Activated CD8-positive, alpha-beta T cell treated with anti-CD3 and anti-CD28 coated beads for 36 hours (primary cell): ENCODE data around the gene OR9A2. TPM values are rescaled to one million over a fixed set of nuclear protein-coding genes. Genes with fewer than 3 reads are reported as not detected.

Experiments used
- ATAC-seq: fragments of 200-7000 bp; cut with Tn5 transposase; one replicate; pipeline ENCODE4 v1.10.0; 2021; ENCODE audit warnings: mild to moderate bottlenecking, moderate library complexity
- CTCF ChIA-PET: fragments of 350-600 bp; sonication (Branson Sonifier 250); formaldehyde crosslinking; loops from one replicate; lab custom pipeline; 2021; ENCODE audit warnings: antibody characterized with exemption; lab: Charles Lee
- POLR2A ChIA-PET: fragments of 350-600 bp; sonication (Branson Sonifier 250); formaldehyde crosslinking; loops from one replicate; lab custom pipeline; 2021; ENCODE audit warnings: antibody characterized with exemption; lab: Charles Lee
- DNase-seq: peaks from one replicate; pipeline ENCODE4 v3.0.0-alpha.2; 2020
- H3K27ac Mint-ChIP-seq: one replicate; pipeline ENCODE4 v1.8.0; 2021; ENCODE audit warnings: mild to moderate bottlenecking, mixed read lengths
- H3K27me3 Mint-ChIP-seq: one replicate; pipeline ENCODE4 v1.8.0; 2021; ENCODE audit warnings: mixed read lengths
- H3K36me3 Mint-ChIP-seq: one replicate; pipeline ENCODE4 v1.8.0; 2021; ENCODE audit warnings: low read depth, mixed read lengths
- H3K4me1 Mint-ChIP-seq: one replicate; pipeline ENCODE4 v1.8.0; 2021; ENCODE audit warnings: low read depth, mixed read lengths
- H3K4me3 Mint-ChIP-seq: one replicate; pipeline ENCODE4 v1.8.0; 2021; ENCODE audit warnings: mild to moderate bottlenecking, moderate library complexity, mixed read lengths
- H3K9me3 Mint-ChIP-seq: one replicate; pipeline ENCODE4 v1.8.0; 2021; ENCODE audit warnings: mixed read lengths
- intact Hi-C: fragments of 100-400 bp; cut with micrococcal nuclease; formaldehyde crosslinking; loops from one replicate; pipeline ENCODE4 v1.10.0; 2022
- total RNA-seq, 2 experiments: library from RNA; stranded (reverse); gene quantifications; one replicate each; pipeline ENCODE4 v1.2.3, GENCODE V29; 2021
- TF ChIP-seq, protein P1 (sequence below): fragments of 200-600 bp; IDR thresholded peaks from one replicate; pipeline ENCODE4 v1.8.0; 2022; ENCODE audit warnings: antibody characterized with exemption, mild to moderate bottlenecking

The OR9A2 gene
- total RNA-seq, 2 experiments from 2014 or later = not detected

DNA sequence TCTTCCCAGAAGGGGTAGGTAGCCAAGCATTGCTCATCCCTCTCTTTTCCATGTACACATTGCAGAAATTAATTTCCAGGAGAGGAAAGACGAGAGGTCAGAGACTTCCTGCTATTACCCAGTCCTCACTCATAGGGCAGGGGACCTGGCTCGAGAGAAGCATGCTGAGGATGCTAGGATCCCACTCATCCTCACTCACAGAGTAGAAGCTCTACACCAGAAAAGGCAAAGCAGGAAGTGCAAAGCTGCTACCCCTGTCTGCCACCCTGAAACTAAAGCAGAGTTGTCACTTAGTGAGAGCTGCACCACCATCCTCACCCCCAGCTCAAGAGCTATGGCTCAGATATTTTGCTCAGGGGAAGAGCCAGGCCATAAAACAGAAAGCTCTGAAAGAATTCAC, 9.9 kb downstream of the OR9A2 start:
- H3K4me1 Mint-ChIP-seq = peaks cover 2% of the 10 kb centered on the region
- no peak overlapping the region for H3K27ac Mint-ChIP-seq
- no peak overlapping the region for H3K4me3 Mint-ChIP-seq
- no peaks in the 10 kb centered on the region for H3K9me3 Mint-ChIP-seq
- ChIA-PET CTCF (interaction anchor here (1.1 to 5.0 kb wide), 5 partner anchors 10 to 316 kb away, joined by 3 to 40 read pairs (median 27); partner anchors contain the start of gene TAS2R40), POLR2A (no interaction called here)
- intact Hi-C loops = no loop called here
- TF ChIP-seq, protein P1, sequence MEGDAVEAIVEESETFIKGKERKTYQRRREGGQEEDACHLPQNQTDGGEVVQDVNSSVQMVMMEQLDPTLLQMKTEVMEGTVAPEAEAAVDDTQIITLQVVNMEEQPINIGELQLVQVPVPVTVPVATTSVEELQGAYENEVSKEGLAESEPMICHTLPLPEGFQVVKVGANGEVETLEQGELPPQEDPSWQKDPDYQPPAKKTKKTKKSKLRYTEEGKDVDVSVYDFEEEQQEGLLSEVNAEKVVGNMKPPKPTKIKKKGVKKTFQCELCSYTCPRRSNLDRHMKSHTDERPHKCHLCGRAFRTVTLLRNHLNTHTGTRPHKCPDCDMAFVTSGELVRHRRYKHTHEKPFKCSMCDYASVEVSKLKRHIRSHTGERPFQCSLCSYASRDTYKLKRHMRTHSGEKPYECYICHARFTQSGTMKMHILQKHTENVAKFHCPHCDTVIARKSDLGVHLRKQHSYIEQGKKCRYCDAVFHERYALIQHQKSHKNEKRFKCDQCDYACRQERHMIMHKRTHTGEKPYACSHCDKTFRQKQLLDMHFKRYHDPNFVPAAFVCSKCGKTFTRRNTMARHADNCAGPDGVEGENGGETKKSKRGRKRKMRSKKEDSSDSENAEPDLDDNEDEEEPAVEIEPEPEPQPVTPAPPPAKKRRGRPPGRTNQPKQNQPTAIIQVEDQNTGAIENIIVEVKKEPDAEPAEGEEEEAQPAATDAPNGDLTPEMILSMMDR = no peak
- no peaks in the 10 kb centered on the region for H3K36me3 Mint-ChIP-seq
- ATAC-seq (no peak), DNase-seq (no peak)
- peaks cover 9% of the 10 kb centered on the region for H3K27me3 Mint-ChIP-seq

DNA sequence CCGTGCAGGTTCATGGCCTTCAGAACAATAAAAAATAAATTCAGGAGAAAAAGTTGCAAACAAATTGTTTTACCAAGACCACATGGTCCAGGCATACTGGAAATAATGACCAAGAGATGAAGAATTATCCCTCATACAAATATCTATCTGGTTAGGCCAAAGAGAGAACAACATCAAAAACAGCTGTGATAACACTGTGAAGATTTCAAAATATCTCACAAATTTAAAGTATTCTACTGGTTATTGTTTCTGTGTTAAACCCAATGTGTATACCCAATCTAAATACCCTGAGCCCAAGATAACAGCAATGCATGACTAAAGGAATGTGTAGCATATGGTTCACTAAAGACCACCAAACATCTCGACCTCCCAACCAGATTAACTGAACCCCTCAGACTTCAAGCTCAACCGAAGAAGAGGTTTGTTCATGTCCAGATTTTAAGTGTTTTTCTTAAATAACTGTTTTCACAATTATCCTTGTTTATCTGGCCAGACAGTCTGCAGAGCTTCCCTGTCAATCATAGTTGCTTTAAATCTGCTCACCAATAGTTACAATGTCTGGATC, 10.9 kb downstream of the OR9A2 start:
- ATAC-seq (no peak), DNase-seq (no peak)
- Mint-ChIP-seq H3K4me1 (peaks cover 2% of the 10 kb centered on the region), H3K27ac (no peak overlapping the region), H3K9me3 (no peaks in the 10 kb centered on the region), H3K27me3 (peaks cover 9% of the 10 kb centered on the region), H3K4me3 (no peak overlapping the region), H3K36me3 (no peaks in the 10 kb centered on the region)
- ChIA-PET POLR2A (no interaction called here), CTCF (interaction anchor here (1.1 to 5.0 kb wide), 5 partner anchors 9 to 317 kb away, joined by 3 to 40 read pairs (median 27); partner anchors contain the start of gene TAS2R40)
- intact Hi-C loops = no loop called here
- TF ChIP-seq, protein P1 = no peak

DNA sequence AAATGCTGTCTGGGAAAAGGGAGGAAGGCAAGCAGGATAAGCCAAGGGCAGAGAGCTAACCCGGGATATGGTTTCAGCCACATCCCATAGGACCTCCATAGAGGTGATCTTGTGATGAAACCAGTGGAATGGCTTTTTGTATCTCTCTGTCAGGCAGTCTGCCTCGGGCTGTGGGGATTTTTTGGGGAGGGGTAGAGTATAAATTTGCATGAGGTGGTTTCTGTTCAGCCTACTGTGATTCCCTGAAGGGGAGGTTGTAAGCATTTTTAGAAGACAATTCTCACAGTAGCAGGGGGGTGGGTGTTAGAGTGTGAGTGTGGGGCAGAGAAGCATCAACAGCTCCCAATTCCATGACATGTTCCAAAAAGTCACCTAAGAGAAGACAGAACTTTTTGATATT, 11.8 kb downstream of the OR9A2 start:
- Mint-ChIP-seq H3K9me3 (no peaks in the 10 kb centered on the region), H3K36me3 (no peaks in the 10 kb centered on the region), H3K27me3 (peaks cover 9% of the 10 kb centered on the region), H3K27ac (no peak overlapping the region), H3K4me3 (no peak overlapping the region), H3K4me1 (peaks cover 2% of the 10 kb centered on the region)
- ChIA-PET CTCF (interaction anchor here (3.2 to 5.0 kb wide), 3 partner anchors 8 to 200 kb away, joined by 27 to 40 read pairs (median 32); no protein-coding TSS in a partner anchor), POLR2A (no interaction called here)
- DNase-seq = no peak
- TF ChIP-seq, protein P1 = no peak
- intact Hi-C loops = no loop called here
- no peak for ATAC-seq

DNA sequence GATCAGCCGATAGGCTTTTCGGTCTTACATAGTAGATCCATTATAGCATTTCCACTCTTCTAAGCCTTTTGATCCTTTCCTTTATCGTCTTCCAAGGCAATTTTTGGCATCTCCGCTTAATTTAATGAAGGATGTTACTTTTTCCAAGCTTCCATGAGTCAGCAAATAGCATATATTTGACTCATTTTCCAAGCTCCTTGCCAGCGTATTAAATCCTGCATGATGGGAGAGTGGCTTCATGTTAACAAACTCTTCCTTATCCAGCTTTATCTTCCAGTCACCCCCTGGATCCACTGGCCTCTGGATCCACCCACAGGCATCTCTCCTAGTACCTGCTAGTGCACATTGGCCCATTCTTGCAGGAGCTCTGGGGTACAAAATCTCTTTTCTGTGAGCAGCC, 13.0 kb downstream of the OR9A2 start:
- Mint-ChIP-seq H3K27me3 (peaks cover 9% of the 10 kb centered on the region), H3K9me3 (no peaks in the 10 kb centered on the region), H3K36me3 (no peaks in the 10 kb centered on the region), H3K4me1 (peaks cover 2% of the 10 kb centered on the region), H3K27ac (no peak overlapping the region), H3K4me3 (no peak overlapping the region)
- no peak for ATAC-seq
- intact Hi-C loops = no loop called here
- no peak for DNase-seq
- POLR2A ChIA-PET = interaction anchor here (0.8 kb wide), 1 partner anchor 10 kb away, joined by 3 read pairs; no protein-coding TSS in a partner anchor
- TF ChIP-seq, protein P1 = no peak
- CTCF ChIA-PET = interaction anchor here (1.0 to 3.9 kb wide), 4 partner anchors 11 to 405 kb away, joined by 3 to 42 read pairs (median 4); no protein-coding TSS in a partner anchor

DNA sequence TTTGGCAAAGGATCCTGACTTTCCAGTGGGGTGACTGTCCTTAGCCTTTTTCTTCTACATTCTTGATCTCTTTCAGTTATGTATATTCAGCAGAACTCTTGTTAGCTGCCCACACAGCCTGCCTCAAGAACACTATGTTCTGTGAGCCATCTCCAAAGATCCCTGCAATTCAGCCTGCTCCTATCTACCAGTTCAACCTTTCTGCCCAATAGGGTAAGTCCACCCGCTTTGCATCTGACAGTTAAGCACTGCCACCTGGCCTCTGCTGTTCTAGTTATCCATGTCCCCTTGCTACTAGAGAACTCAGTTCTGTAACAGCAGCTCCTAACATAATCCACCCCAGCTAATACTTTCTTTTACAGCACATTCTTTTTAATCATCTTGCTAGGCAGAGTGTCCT, 13.5 kb downstream of the OR9A2 start:
- CTCF ChIA-PET = interaction anchor here (1.0 to 3.9 kb wide), 4 partner anchors 11 to 405 kb away, joined by 3 to 42 read pairs (median 4); no protein-coding TSS in a partner anchor
- H3K9me3 Mint-ChIP-seq = no peaks in the 10 kb centered on the region
- intact Hi-C loops = no loop called here
- no peaks in the 10 kb centered on the region for H3K4me1 Mint-ChIP-seq
- no peak for DNase-seq
- no peak overlapping the region for H3K27ac Mint-ChIP-seq
- POLR2A ChIA-PET = interaction anchor here (0.8 kb wide), 1 partner anchor 10 kb away, joined by 3 read pairs; no protein-coding TSS in a partner anchor
- no peak overlapping the region for H3K4me3 Mint-ChIP-seq
- no peak for ATAC-seq
- TF ChIP-seq, protein P1 = no peak
- H3K27me3 Mint-ChIP-seq = peaks cover 9% of the 10 kb centered on the region
- no peaks in the 10 kb centered on the region for H3K36me3 Mint-ChIP-seq
